Ecto neural progenitor cell (in vitro differentiated cells): ENCODE data around the gene GUCY1A1.

Experiments
- DNase-seq: peaks from one replicate; pipeline ENCODE4 v3.0.0-alpha.2; 2018; ENCODE audit warnings: low spot score

Gene GUCY1A1

DNA sequence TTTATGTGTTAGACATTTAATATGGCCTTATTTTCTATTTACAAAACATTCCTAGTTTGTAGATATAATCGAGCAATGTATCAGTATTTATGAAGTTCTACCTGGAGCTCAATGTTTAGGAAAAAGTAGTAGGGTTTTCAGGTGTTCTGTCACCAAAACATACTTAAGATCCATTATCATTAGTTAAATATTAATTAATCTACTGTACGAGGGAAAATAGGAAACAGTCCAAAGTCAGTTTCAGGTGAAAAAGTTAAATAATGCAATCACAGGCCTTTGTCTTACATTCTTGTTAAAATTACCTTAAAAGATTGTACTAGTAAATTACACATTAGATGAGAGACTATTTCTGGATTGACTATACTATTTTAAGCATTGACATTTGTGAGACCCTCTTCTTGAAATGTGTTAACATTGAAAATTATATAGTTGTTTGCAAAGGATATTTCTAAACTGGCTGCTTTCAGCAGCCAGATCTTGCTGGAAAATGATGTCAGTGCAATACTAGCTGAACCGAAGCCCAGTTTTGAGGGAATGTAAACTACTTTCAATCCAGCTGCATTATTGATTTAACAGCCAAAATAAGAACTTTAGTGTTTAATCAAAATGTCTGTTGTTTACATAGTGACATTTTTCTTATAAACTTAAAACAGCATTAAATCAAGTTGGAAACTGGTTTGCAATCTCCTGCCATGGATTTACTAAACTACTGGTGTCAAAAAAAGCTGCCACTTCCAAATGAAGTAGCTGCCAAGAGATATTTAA lies 111.5 kb downstream of the GUCY1A1 start:
- no peak for DNase-seq

GRCh38 chr4:155780775-155781174 lies 114.1 kb downstream of the GUCY1A1 start:
- no peak for DNase-seq

DNA sequence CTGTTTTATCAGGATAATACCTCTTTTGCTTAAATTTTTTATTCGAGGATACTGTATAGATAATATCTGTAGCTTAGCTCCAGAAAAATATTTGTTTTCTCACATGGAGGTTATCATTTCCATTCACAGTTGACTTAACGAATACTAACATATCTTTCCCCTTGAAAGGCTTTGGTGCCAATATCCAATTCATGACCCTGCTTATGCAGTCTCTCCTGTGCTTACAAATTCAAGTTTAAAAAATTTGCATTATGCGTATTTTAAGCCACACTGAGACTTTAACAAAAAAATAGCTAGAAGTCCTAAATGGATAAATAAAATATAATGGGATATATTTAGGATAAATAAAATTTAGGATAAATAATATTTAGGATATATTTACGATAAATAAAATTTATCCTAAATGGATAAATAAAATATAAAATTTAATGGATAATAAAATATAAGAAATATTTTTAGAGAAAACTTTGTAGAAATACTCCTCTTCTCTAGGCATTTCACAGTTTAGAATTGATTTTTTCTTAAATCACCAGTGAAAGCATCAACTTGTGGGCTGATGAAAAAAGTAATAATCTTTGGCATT lies 114.7 kb downstream of the GUCY1A1 start:
- DNase-seq, result no peak
